Omental fat pad (tissue), 4 donors: Measurements from ENCODE around the gene UBE2D2. TPM values are rescaled to one million over a fixed set of nuclear protein-coding genes. Genes with fewer than 3 reads are reported as not detected.

Experiments
- ATAC-seq: fragments of 150-250 bp; one replicate; pipeline ENCODE4 v1.9.1; 2016; ENCODE audit warnings: mild to moderate bottlenecking, moderate library complexity; ENCODE audit not compliant: low FRiP score
- DNase-seq: peaks from one replicate; pipeline ENCODE4 v3.0.0-alpha.2; 2019; ENCODE audit warnings: low spot score
- total RNA-seq, 4 donors: library from RNA; depleted of rRNA; stranded (reverse); fragments of >200 nt; gene quantifications; one replicate each; pipeline ENCODE4 v1.1.0, GENCODE V29; 2016
- TF ChIP-seq, protein P1 (sequence below), 3 donors: fragments of 450-650 bp; IDR thresholded peaks; one replicate each; pipeline ENCODE4 v1.5.1; 2016 to 2017; ENCODE audit warnings: antibody characterized with exemption in 3 of 3, mild to moderate bottlenecking in 3 of 3, moderate library complexity in 2 of 3

Gene UBE2D2
- total RNA-seq, 4 donors from 2014 or later, result 50.4 to 76.9 (median 70.4) TPM

GRCh38 chr5:139569270-139569955 is 8.3 kb downstream of the UBE2D2 start:
- TF ChIP-seq, protein P1, sequence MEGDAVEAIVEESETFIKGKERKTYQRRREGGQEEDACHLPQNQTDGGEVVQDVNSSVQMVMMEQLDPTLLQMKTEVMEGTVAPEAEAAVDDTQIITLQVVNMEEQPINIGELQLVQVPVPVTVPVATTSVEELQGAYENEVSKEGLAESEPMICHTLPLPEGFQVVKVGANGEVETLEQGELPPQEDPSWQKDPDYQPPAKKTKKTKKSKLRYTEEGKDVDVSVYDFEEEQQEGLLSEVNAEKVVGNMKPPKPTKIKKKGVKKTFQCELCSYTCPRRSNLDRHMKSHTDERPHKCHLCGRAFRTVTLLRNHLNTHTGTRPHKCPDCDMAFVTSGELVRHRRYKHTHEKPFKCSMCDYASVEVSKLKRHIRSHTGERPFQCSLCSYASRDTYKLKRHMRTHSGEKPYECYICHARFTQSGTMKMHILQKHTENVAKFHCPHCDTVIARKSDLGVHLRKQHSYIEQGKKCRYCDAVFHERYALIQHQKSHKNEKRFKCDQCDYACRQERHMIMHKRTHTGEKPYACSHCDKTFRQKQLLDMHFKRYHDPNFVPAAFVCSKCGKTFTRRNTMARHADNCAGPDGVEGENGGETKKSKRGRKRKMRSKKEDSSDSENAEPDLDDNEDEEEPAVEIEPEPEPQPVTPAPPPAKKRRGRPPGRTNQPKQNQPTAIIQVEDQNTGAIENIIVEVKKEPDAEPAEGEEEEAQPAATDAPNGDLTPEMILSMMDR (IDR thresholded peaks at IDR 0.05), result no peak
- no peak for DNase-seq
- ATAC-seq, result no peak

GRCh38 chr5:139571543-139571942 is 10.4 kb downstream of the UBE2D2 start:
- DNase-seq (no peak), ATAC-seq (no peak)
- TF ChIP-seq, protein P1 (IDR thresholded peaks at IDR 0.05), result no peak

DNA sequence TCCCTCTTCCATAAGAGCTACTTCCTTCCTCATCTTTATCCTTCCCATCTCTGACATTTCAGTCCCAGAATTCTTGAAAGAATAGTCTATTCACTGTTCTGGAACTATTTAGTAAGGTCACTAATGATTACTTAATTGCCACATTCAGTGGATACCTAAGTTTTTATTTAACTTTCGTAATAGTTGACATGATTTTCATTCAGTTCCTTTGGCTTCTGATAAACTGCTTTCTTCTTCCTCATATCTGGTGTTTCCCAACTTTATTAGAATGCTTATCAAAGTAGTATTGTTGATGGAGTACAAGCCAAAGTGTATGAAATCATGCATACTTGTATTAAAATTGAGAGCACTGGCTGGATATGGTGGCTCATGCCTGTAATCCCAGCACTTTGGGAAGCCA is 10.8 kb downstream of the UBE2D2 start:
- ATAC-seq (peak; percentile 37), DNase-seq (no peak)
- TF ChIP-seq, protein P1 (IDR thresholded peaks at IDR 0.05), result no peak

DNA sequence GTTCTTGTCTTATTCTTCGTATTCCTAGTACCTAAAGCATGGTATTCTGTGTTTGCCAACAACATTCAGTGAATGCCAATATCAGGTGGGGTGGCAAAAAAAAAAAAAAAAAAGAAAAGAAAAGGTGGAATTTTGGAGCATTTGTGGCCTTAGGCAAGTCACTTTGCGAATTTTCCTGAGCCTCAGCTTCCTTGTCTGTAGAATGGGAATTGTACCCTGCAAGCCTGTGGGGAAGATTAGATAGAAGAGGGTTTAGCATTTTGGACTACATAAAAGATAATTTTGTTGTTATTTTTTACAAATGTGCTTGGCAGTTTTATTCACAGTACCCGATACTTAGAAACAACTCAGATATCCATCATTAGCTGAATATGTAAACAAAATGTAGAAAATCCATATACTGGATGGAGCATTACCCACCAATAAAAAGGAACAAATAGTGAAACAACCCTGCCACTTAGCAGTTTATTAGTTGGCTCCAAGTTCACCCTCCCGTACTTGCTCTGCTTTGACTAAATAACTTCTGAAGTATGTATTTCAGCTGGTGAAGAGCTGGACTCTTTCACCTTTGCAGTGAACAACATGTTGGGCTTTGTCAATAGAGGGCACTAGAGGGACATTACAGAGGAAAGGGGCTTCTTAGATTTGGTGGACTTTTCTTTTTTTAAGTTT is 13.6 kb downstream of the UBE2D2 start:
- no peak for DNase-seq
- TF ChIP-seq, protein P1 (IDR thresholded peaks at IDR 0.05), result no peak
- ATAC-seq, result no peak

DNA sequence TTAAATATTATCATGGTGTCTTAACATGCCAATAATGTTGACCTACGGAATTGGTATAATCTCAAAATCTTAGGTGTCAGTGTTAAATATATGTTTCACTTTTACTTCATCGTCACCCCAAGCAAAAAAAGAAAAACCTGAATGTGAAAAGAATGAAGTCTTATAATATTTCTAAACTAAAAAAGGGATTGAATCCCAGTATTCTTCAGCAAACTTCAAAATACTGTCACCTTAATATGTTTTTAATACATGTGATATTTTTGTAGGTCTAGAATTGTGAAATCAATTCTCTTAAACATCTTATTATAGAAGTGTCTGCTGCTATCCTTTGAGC is 14.1 kb downstream of the UBE2D2 start:
- ATAC-seq, result no peak
- TF ChIP-seq, protein P1 (IDR thresholded peaks at IDR 0.05), result no peak
- no peak for DNase-seq

DNA sequence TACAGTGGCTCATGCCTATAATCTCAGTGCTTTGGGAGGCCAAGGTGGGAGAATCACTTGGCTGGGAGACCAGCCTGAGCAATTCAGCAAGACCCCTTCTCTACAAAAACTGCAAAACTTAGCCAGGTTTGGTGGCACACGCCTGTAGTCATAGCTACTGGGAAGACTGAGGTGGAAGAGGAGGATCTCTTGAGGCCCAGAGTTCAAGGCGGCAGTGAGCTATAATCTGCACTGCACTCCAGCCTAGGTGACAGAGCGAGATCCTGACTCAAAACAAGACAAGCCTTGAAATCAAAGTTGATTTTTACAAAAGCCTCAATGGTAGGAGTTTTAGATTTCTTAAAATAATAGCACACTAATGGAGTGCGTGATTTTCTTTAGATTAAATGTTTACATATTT is 14.6 kb downstream of the UBE2D2 start:
- ATAC-seq, result no peak
- TF ChIP-seq, protein P1 (IDR thresholded peaks at IDR 0.05), result no peak
- DNase-seq, result no peak
